GM12864 (cell line): Measurements from ENCODE around the gene FBN1.

Experiments
- DNase-seq: peaks from one replicate; pipeline ENCODE4 v3.0.0-alpha.2; 2011; ENCODE audit warnings: low read depth
- H3K4me3 ChIP-seq: 2 replicates; pipeline ENCODE4 v1.5.1; 2011; ENCODE audit warnings: mild to moderate bottlenecking, low read depth, low read length, control low read depth
- CTCF ChIP-seq: IDR thresholded peaks from 2 replicates; pipeline ENCODE4 v1.5.1; 2011; ENCODE audit warnings: low read depth, mild to moderate bottlenecking, moderate library complexity, low read length, control low read depth, inconsistent platforms; ENCODE audit errors: missing control alignments

Gene FBN1

GRCh38 chr15:48374472-48374871 is 271.0 kb downstream of the FBN1 start:
- H3K4me3 ChIP-seq: no peak overlapping the region
- DNase-seq: no peak
- TF ChIP-seq CTCF: no peak

- no peak overlapping the region for H3K4me3 ChIP-seq
- DNase-seq: no peak
- no peak for TF ChIP-seq CTCF
Observed at GRCh38 chr15:48373821-48374451, 271.6 kb downstream of the FBN1 start.

- DNase-seq: no peak
- TF ChIP-seq CTCF: no peak
- H3K4me3 ChIP-seq: no peak overlapping the region
Observed at GRCh38 chr15:48371961-48372360, 273.5 kb downstream of the FBN1 start.

GRCh38 chr15:48371550-48371949 is 274.0 kb downstream of the FBN1 start:
- no peak for TF ChIP-seq CTCF
- no peak for DNase-seq
- no peak overlapping the region for H3K4me3 ChIP-seq

- H3K4me3 ChIP-seq: no peak overlapping the region
- DNase-seq: no peak
- no peak for TF ChIP-seq CTCF
Observed at GRCh38 chr15:48370460-48370859, 275.0 kb downstream of the FBN1 start.

GRCh38 chr15:48367483-48367882 is 278.0 kb downstream of the FBN1 start:
- H3K4me3 ChIP-seq: no peak overlapping the region
- DNase-seq: no peak
- no peak for TF ChIP-seq CTCF

GRCh38 chr15:48366584-48367312 is 278.8 kb downstream of the FBN1 start:
- no peak for TF ChIP-seq CTCF
- DNase-seq: no peak
- H3K4me3 ChIP-seq: no peak overlapping the region
